ENCODE results near the gene SLC24A4.

Gene SLC24A4

DNA sequence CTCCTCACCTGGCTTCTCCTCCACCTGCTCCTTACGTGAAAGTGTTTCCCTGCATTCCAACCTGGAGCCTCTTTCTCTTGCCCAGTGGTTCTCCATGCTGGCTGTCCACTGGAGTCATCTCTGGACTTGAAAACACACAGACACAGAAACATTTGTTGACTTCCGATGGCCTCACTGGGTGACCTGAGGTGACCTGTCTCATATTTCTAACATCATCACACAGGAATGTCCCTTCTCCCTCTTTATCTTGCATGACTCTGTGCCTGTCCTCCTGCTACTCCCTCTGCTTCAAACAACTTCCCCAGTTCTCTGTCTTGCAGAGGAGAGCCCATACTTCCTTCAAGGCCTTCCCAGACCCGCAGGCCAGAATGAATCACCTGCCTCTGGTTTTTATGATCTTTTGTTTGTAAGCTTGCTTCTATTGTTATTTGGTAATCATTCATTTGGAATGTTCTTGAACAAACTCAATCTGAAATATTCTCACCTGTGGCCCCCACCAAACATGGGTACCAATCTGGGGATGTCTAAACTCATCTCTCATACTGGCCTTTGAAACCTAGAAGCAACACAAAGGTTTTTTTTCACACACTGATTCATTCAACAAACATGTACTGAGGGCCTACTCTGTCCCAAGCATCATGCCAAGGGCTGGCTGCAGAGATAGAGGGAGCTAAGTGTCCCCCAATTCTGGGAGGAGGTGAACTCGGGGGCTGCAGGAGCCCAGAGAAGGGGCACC is 181.0 kb downstream of the SLC24A4 start:
- TF ChIP-seq ZNF223 (tag by site-specific recombination; IDR thresholded peaks at IDR 0.05) (no peak), ZNF830 (tag by site-specific recombination; IDR thresholded peaks at IDR 0.05; ENCODE audit: low read depth) (no peak), ZNF366 (tag by site-specific recombination; conservative IDR thresholded peaks at IDR 0.05) (peak; percentile 66), ZNF354C (tag by site-specific recombination; IDR thresholded peaks at IDR 0.05; ENCODE audit: borderline replicate concordance, low read depth) (no peak), KLF8 (tag by site-specific recombination; IDR thresholded peaks at IDR 0.05) (0 out of 2 replicates have a peak, but pooled peaks have one; percentile 45), ZNF629 (tag by site-specific recombination; IDR thresholded peaks at IDR 0.05) (0 out of 2 replicates have a peak, but pooled peaks have one; percentile 29), ZNF394 (tag by site-specific recombination; IDR thresholded peaks at IDR 0.05; ENCODE audit: borderline replicate concordance) (peak; percentile 92)
- TF ChIP-seq, protein P1, sequence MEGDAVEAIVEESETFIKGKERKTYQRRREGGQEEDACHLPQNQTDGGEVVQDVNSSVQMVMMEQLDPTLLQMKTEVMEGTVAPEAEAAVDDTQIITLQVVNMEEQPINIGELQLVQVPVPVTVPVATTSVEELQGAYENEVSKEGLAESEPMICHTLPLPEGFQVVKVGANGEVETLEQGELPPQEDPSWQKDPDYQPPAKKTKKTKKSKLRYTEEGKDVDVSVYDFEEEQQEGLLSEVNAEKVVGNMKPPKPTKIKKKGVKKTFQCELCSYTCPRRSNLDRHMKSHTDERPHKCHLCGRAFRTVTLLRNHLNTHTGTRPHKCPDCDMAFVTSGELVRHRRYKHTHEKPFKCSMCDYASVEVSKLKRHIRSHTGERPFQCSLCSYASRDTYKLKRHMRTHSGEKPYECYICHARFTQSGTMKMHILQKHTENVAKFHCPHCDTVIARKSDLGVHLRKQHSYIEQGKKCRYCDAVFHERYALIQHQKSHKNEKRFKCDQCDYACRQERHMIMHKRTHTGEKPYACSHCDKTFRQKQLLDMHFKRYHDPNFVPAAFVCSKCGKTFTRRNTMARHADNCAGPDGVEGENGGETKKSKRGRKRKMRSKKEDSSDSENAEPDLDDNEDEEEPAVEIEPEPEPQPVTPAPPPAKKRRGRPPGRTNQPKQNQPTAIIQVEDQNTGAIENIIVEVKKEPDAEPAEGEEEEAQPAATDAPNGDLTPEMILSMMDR (tag by site-specific recombination; IDR thresholded peaks at IDR 0.05), result no peak
- TF ChIP-seq, protein P2, sequence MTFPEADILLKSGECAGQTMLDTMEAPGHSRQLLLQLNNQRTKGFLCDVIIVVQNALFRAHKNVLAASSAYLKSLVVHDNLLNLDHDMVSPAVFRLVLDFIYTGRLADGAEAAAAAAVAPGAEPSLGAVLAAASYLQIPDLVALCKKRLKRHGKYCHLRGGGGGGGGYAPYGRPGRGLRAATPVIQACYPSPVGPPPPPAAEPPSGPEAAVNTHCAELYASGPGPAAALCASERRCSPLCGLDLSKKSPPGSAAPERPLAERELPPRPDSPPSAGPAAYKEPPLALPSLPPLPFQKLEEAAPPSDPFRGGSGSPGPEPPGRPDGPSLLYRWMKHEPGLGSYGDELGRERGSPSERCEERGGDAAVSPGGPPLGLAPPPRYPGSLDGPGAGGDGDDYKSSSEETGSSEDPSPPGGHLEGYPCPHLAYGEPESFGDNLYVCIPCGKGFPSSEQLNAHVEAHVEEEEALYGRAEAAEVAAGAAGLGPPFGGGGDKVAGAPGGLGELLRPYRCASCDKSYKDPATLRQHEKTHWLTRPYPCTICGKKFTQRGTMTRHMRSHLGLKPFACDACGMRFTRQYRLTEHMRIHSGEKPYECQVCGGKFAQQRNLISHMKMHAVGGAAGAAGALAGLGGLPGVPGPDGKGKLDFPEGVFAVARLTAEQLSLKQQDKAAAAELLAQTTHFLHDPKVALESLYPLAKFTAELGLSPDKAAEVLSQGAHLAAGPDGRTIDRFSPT (tag by site-specific recombination; IDR thresholded peaks at IDR 0.05), result peak; percentile 27; the same call in 1 of the 2 replicates
- H3K36me3 ChIP-seq (ENCODE audit: control insufficient read depth in 2 of 2, insufficient read depth in 1 of 2, low read length in 2 of 2), result no peaks in the 10 kb centered on the region
- no peaks in the 10 kb centered on the region for H3K9me3 ChIP-seq (ENCODE audit: control insufficient read depth, insufficient read depth, low read depth, low read length)
- H3K27ac ChIP-seq (ENCODE audit: extremely low read depth, low read depth, low read length), result no peak overlapping the region
- ChIA-PET CTCF (no interaction called here), POLR2A (no interaction called here)
- no peaks in the 10 kb centered on the region for H3K4me1 ChIP-seq (ENCODE audit: control insufficient read depth, insufficient read depth, low read length)
- H3K4me3 ChIP-seq (ENCODE audit: low read depth, low read length), result no peak overlapping the region

DNA sequence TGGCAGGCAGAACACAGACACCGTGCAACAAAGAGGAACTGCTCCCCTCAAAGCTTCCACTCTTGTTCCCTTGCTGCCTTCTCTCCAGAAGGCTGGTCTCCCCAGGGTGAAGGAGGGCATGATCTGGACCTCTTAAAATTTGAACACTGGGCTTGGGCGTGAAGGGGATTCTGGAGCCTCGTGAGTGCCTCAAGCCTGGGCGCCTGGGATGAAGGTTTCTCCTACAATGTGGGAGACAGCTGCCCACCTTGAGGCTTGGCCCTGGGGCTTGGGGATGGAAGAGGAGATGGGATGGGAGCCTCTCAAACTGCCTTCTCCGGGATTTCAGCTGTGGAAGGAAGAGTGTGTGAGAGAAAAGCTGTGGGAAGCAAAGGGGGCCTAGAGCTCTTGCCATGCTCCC is 182.9 kb downstream of the SLC24A4 start:
- ChIA-PET CTCF (no interaction called here), POLR2A (no interaction called here)
- TF ChIP-seq BCL11A (tag by site-specific recombination; IDR thresholded peaks at IDR 0.05; ENCODE audit: low read depth) (no peak), ZNF274 (IDR thresholded peaks at IDR 0.05; ENCODE audit: low read length) (no peak), ZNF274 (tag by site-specific recombination; IDR thresholded peaks at IDR 0.05; ENCODE audit: borderline replicate concordance) (no peak), ZNF654 (tag by site-specific recombination; IDR thresholded peaks at IDR 0.05; ENCODE audit: low read depth) (no peak), KLF7 (tag by site-specific recombination; IDR thresholded peaks at IDR 0.05; ENCODE audit: borderline replicate concordance) (no peak), ZXDB (tag by site-specific recombination; IDR thresholded peaks at IDR 0.05) (no peak), FEZF1 (tag by site-specific recombination; IDR thresholded peaks at IDR 0.05) (no peak), KLF1 (tag by site-specific recombination; IDR thresholded peaks at IDR 0.05) (no peak), ZNF837 (tag by site-specific recombination; IDR thresholded peaks at IDR 0.05) (no peak), ZNF366 (tag by site-specific recombination; conservative IDR thresholded peaks at IDR 0.05) (no peak)
- no peaks in the 10 kb centered on the region for H3K9me3 ChIP-seq (ENCODE audit: control insufficient read depth, insufficient read depth, low read depth, low read length)
- no peaks in the 10 kb centered on the region for H3K36me3 ChIP-seq (ENCODE audit: control insufficient read depth in 2 of 2, insufficient read depth in 1 of 2, low read length in 2 of 2)
- no peaks in the 10 kb centered on the region for H3K4me1 ChIP-seq (ENCODE audit: control insufficient read depth, insufficient read depth, low read length)
- H3K4me3 ChIP-seq (ENCODE audit: low read depth, low read length), result no peak overlapping the region
- H3K27ac ChIP-seq (ENCODE audit: extremely low read depth, low read depth, low read length), result no peak overlapping the region

DNA sequence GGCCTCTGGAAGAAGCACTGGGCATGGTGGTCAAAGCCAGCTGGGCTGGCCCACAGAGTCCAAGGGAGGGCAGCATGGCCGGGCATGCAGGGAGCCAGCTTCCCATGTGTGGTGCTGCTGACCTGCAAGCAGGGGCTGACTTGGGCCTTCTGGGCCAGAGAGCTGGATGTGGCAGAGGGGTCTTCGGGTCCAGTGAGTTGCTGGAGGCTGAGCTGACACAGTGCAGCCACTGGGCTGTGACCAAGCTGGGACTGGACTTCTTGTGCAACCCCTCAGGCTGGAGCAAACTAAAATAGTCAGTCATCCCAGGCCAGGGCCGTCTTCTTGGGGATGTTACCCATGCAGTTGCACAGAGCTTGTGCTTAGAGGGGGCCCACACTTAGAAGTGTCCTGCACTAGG is 183.3 kb downstream of the SLC24A4 start:
- H3K4me1 ChIP-seq (ENCODE audit: control insufficient read depth, insufficient read depth, low read length), result peaks cover under 1% of the 10 kb centered on the region; the same call in 1 of the 2 replicates
- ChIA-PET POLR2A (no interaction called here), CTCF (no interaction called here)
- no peaks in the 10 kb centered on the region for H3K9me3 ChIP-seq (ENCODE audit: control insufficient read depth, insufficient read depth, low read depth, low read length)
- no peak overlapping the region for H3K27ac ChIP-seq (ENCODE audit: extremely low read depth, low read depth, low read length)
- H3K4me3 ChIP-seq (ENCODE audit: low read depth, low read length), result no peak overlapping the region
- no peaks in the 10 kb centered on the region for H3K36me3 ChIP-seq (ENCODE audit: control insufficient read depth in 2 of 2, insufficient read depth in 1 of 2, low read length in 2 of 2)
- TF ChIP-seq ZNF776 (tag by site-specific recombination; IDR thresholded peaks at IDR 0.05; ENCODE audit: borderline replicate concordance) (no peak), ZNF501 (tag by site-specific recombination; IDR thresholded peaks at IDR 0.05) (no peak), GLI2 (tag by site-specific recombination; IDR thresholded peaks at IDR 0.05; ENCODE audit: borderline replicate concordance, low read depth) (no peak), KLF8 (tag by site-specific recombination; IDR thresholded peaks at IDR 0.05) (no peak), REPIN1 (tag by site-specific recombination; IDR thresholded peaks at IDR 0.05; ENCODE audit: low read depth) (no peak), ZNF660 (tag by site-specific recombination; IDR thresholded peaks at IDR 0.05) (no peak)
- TF ChIP-seq, protein P3, sequence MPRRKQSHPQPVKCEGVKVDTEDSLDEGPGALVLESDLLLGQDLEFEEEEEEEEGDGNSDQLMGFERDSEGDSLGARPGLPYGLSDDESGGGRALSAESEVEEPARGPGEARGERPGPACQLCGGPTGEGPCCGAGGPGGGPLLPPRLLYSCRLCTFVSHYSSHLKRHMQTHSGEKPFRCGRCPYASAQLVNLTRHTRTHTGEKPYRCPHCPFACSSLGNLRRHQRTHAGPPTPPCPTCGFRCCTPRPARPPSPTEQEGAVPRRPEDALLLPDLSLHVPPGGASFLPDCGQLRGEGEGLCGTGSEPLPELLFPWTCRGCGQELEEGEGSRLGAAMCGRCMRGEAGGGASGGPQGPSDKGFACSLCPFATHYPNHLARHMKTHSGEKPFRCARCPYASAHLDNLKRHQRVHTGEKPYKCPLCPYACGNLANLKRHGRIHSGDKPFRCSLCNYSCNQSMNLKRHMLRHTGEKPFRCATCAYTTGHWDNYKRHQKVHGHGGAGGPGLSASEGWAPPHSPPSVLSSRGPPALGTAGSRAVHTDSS (tag by site-specific recombination; IDR thresholded peaks at IDR 0.05), result no peak

Data from HEK293 (cell line).